Loucy (cell line): ENCODE measurements around the gene DDX10.

ENCODE experiments used
- H2AFZ ChIP-seq: fragments of 200-600 bp; sonication (generic); 2 replicates; pipeline ENCODE4 v1.6.0; 2016; ENCODE audit warnings: antibody characterized with exemption, mild to moderate bottlenecking, low read length, moderate library complexity
- H3F3A ChIP-seq: fragments of 200-600 bp; 2 replicates; pipeline ENCODE4 v1.6.0; 2016; ENCODE audit warnings: antibody characterized with exemption, low read depth, mild to moderate bottlenecking
- H3K27me3 ChIP-seq: fragments of 200-600 bp; sonication (generic); 2 replicates; pipeline ENCODE4 v1.6.1; 2014; ENCODE audit warnings: low read length, mild to moderate bottlenecking; ENCODE audit not compliant: insufficient read depth, poor library complexity, severe bottlenecking
- H3K36me3 ChIP-seq: fragments of 200-600 bp; sonication (generic); 2 replicates; pipeline ENCODE4 v1.6.1; 2016; ENCODE audit warnings: low read length; ENCODE audit not compliant: insufficient read depth
- H3K4me1 ChIP-seq: fragments of 200-600 bp; sonication (generic); 2 replicates; pipeline ENCODE4 v1.5.1; 2014; ENCODE audit warnings: low read length, mild to moderate bottlenecking; ENCODE audit not compliant: insufficient read depth, poor library complexity, severe bottlenecking
- H3K4me2 ChIP-seq: fragments of 200-600 bp; sonication (generic); 2 replicates; pipeline ENCODE4 v1.6.0; 2014; ENCODE audit warnings: antibody characterized with exemption, low read length, low read depth, mild to moderate bottlenecking; ENCODE audit not compliant: poor library complexity, severe bottlenecking
- H3K4me3 ChIP-seq: fragments of 200-600 bp; sonication (generic); 2 replicates; pipeline ENCODE4 v1.5.1; 2014; ENCODE audit warnings: low read length, mild to moderate bottlenecking, mixed read lengths; ENCODE audit not compliant: poor library complexity, severe bottlenecking
- H3K79me2 ChIP-seq: fragments of 200-600 bp; sonication (generic); 2 replicates; pipeline ENCODE4 v1.6.1; 2014; ENCODE audit warnings: low read length; ENCODE audit not compliant: insufficient read depth
- H3K9ac ChIP-seq: fragments of 200-600 bp; sonication (generic); 2 replicates; pipeline ENCODE4 v1.6.0; 2014; ENCODE audit warnings: mild to moderate bottlenecking, low read depth, low read length, moderate library complexity; ENCODE audit not compliant: poor library complexity, severe bottlenecking
- H3K9me2 ChIP-seq: fragments of 200-600 bp; sonication (generic); replicated peaks from 2 replicates; pipeline ENCODE4 v1.6.1; 2016; ENCODE audit warnings: low read depth, low read length, mixed read lengths
- H3K9me3 ChIP-seq: fragments of 200-600 bp; sonication (generic); 2 replicates; pipeline ENCODE4 v1.6.1; 2014; ENCODE audit warnings: mild to moderate bottlenecking, antibody characterized with exemption, low read length, low read depth; ENCODE audit not compliant: insufficient read depth
- H4K20me1 ChIP-seq: fragments of 200-600 bp; sonication (generic); 2 replicates; pipeline ENCODE4 v1.6.0; 2014; ENCODE audit warnings: antibody characterized with exemption, low read length, mild to moderate bottlenecking; ENCODE audit not compliant: insufficient read depth, poor library complexity, severe bottlenecking
- EZH2phosphoT487 ChIP-seq: fragments of 200-600 bp; IDR thresholded peaks from 2 replicates; pipeline ENCODE4 v1.6.1; 2018; ENCODE audit warnings: antibody characterized with exemption, mild to moderate bottlenecking, moderate library complexity, borderline replicate concordance
- TF ChIP-seq, protein P1 (sequence below): fragments of 200-600 bp; sonication (generic); conservative IDR thresholded peaks from 2 replicates; pipeline ENCODE4 v1.5.1; 2014; ENCODE audit warnings: mild to moderate bottlenecking, antibody characterized with exemption, low read length

The DDX10 gene

GRCh38 chr11:108726077-108726800 lies 61.4 kb downstream of the DDX10 start:
- no peak overlapping the region for H3K4me3 ChIP-seq
- no peaks in the 10 kb centered on the region for H3K4me1 ChIP-seq
- H3K36me3 ChIP-seq = peaks cover 32% of the 10 kb centered on the region; the same call in 1 of the 2 replicates
- H4K20me1 ChIP-seq = no peaks in the 10 kb centered on the region
- H3K4me2 ChIP-seq = no peak overlapping the region
- H3K9me3 ChIP-seq = no peaks in the 10 kb centered on the region
- no peak overlapping the region for H3K9ac ChIP-seq
- no peak overlapping the region for H2AFZ ChIP-seq
- TF ChIP-seq, protein P1, sequence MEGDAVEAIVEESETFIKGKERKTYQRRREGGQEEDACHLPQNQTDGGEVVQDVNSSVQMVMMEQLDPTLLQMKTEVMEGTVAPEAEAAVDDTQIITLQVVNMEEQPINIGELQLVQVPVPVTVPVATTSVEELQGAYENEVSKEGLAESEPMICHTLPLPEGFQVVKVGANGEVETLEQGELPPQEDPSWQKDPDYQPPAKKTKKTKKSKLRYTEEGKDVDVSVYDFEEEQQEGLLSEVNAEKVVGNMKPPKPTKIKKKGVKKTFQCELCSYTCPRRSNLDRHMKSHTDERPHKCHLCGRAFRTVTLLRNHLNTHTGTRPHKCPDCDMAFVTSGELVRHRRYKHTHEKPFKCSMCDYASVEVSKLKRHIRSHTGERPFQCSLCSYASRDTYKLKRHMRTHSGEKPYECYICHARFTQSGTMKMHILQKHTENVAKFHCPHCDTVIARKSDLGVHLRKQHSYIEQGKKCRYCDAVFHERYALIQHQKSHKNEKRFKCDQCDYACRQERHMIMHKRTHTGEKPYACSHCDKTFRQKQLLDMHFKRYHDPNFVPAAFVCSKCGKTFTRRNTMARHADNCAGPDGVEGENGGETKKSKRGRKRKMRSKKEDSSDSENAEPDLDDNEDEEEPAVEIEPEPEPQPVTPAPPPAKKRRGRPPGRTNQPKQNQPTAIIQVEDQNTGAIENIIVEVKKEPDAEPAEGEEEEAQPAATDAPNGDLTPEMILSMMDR = no peak
- no peak for TF ChIP-seq EZH2phosphoT487
- no peaks in the 10 kb centered on the region for H3K27me3 ChIP-seq
- peaks cover 12% of the 10 kb centered on the region; the same call in 1 of the 2 replicates for H3K79me2 ChIP-seq
- no peaks in the 10 kb centered on the region for H3K9me2 ChIP-seq
- H3F3A ChIP-seq = no peaks in the 10 kb centered on the region

DNA sequence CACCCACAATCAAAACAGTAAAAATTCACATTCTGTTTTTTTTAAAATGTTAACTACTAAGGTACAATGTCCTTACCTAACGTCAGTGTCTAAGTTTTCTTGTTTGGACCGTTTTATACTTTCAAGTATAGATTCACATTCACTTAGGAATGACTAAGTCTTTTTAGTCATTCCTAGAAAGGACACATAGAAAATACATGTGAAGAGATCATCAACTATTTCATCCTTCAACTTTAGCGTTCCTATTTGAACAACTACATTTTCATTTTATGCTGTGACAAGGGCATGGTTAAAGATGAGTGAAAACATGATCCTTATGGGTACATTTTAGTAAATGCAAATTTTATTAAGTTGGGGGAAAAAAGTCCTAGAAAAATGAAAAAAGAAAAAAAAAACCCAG lies 62.8 kb downstream of the DDX10 start:
- H3K79me2 ChIP-seq = peaks cover 16% of the 10 kb centered on the region; the same call in 1 of the 2 replicates
- no peak overlapping the region for H3K4me3 ChIP-seq
- no peaks in the 10 kb centered on the region for H3K4me1 ChIP-seq
- no peak overlapping the region for H3K9ac ChIP-seq
- H3K9me2 ChIP-seq = no peaks in the 10 kb centered on the region
- no peak overlapping the region for H3K4me2 ChIP-seq
- TF ChIP-seq, protein P1 = no peak
- no peak for TF ChIP-seq EZH2phosphoT487
- H3F3A ChIP-seq = no peaks in the 10 kb centered on the region
- H2AFZ ChIP-seq = no peak overlapping the region
- no peaks in the 10 kb centered on the region for H3K9me3 ChIP-seq
- H3K27me3 ChIP-seq = no peaks in the 10 kb centered on the region
- H3K36me3 ChIP-seq = peaks cover 26% of the 10 kb centered on the region; the same call in 1 of the 2 replicates
- no peaks in the 10 kb centered on the region for H4K20me1 ChIP-seq

- Histone ChIP-seq H2AFZ (no peak overlapping the region), H3K4me1 (peaks cover 9% of the 10 kb centered on the region), H3K79me2 (peaks cover 16% of the 10 kb centered on the region; the same call in 1 of the 2 replicates), H3K9ac (no peak overlapping the region), H3K4me2 (no peak overlapping the region), H3K9me3 (no peaks in the 10 kb centered on the region), H3K36me3 (peaks cover 9% of the 10 kb centered on the region; the same call in 1 of the 2 replicates), H3K4me3 (no peak overlapping the region), H3F3A (no peaks in the 10 kb centered on the region), H3K27me3 (no peaks in the 10 kb centered on the region), H3K9me2 (no peaks in the 10 kb centered on the region), H4K20me1 (no peaks in the 10 kb centered on the region)
- TF ChIP-seq, protein P1 = no peak
- no peak for TF ChIP-seq EZH2phosphoT487
Measured at GRCh38 chr11:108729227-108729871, 64.5 kb downstream of the DDX10 start.
